GM21367 (cell line): ENCODE data around the gene DGKZ.
A peak's percentile ranks its signal among the peaks of the same experiment; 100 is the strongest.

Experiments
- ATAC-seq: cut with Tn5 transposase; IDR thresholded peaks from one replicate; pipeline ENCODE4 v1.9.1; 2021; ENCODE audit not compliant: unreplicated experiment

The DGKZ gene

GRCh38 chr11:46345881-46346484, 1.3 kb upstream of the DGKZ start:
- ATAC-seq: no peak

- ATAC-seq: no peak
Observed at GRCh38 chr11:46347637-46348311, 511 bp downstream of the DGKZ start.

- ATAC-seq: no peak
Observed at GRCh38 chr11:46348566-46349401, 1.5 kb downstream of the DGKZ start.

- no peak for ATAC-seq
Observed at GRCh38 chr11:46350695-46351094, 3.4 kb downstream of the DGKZ start.

GRCh38 chr11:46351148-46351547, 3.9 kb downstream of the DGKZ start:
- ATAC-seq: no peak

- no peak for ATAC-seq
Observed at GRCh38 chr11:46351606-46352005, 4.3 kb downstream of the DGKZ start.

- no peak for ATAC-seq
Observed at GRCh38 chr11:46352063-46352841, 5.0 kb downstream of the DGKZ start.

- ATAC-seq: no peak
Observed at GRCh38 chr11:46353698-46354097, 6.4 kb downstream of the DGKZ start.

- no peak for ATAC-seq
Observed at GRCh38 chr11:46356924-46357482, 9.7 kb downstream of the DGKZ start.

- ATAC-seq: no peak
Observed at GRCh38 chr11:46357483-46357936, 10.2 kb downstream of the DGKZ start.

GRCh38 chr11:46359953-46360352, 12.7 kb downstream of the DGKZ start:
- ATAC-seq: no peak

- no peak for ATAC-seq
Observed at GRCh38 chr11:46360878-46361277, 13.6 kb downstream of the DGKZ start.

GRCh38 chr11:46361283-46362155, 14.3 kb downstream of the DGKZ start:
- peak; percentile 85 for ATAC-seq

GRCh38 chr11:46362156-46363030, 15.1 kb downstream of the DGKZ start:
- no peak for ATAC-seq

GRCh38 chr11:46363031-46363407, 15.8 kb downstream of the DGKZ start:
- no peak for ATAC-seq

GRCh38 chr11:46363455-46364005, 16.3 kb downstream of the DGKZ start:
- ATAC-seq: no peak

GRCh38 chr11:46364056-46364455, 16.8 kb downstream of the DGKZ start:
- ATAC-seq: no peak

- ATAC-seq: no peak
Observed at GRCh38 chr11:46364791-46365190, 17.5 kb downstream of the DGKZ start.

GRCh38 chr11:46366260-46366659, 19.0 kb downstream of the DGKZ start:
- ATAC-seq: no peak
